ENCODE results near the gene PCSK4.
A peak's percentile ranks its signal among the peaks of the same experiment; 100 is the strongest.

PCSK4 gene

DNA sequence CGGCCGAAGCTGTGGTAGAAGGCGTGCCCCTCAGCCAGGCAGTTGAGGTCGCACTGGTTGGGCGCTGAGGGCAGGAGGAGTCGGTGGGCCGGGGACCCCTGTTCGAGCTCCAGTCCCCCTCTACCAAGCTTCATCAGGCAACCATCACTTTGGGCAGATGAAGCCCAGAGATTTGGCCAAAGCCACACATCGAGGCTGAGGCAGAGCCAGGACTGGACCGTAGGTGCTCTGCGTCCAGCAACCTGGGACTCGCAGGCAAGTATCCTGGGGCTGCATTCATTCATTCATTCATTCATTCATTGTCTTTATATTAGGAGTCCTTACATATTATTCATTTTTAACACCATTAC lies 18.3 kb upstream of the PCSK4 start:
- TF ChIP-seq, protein P1, sequence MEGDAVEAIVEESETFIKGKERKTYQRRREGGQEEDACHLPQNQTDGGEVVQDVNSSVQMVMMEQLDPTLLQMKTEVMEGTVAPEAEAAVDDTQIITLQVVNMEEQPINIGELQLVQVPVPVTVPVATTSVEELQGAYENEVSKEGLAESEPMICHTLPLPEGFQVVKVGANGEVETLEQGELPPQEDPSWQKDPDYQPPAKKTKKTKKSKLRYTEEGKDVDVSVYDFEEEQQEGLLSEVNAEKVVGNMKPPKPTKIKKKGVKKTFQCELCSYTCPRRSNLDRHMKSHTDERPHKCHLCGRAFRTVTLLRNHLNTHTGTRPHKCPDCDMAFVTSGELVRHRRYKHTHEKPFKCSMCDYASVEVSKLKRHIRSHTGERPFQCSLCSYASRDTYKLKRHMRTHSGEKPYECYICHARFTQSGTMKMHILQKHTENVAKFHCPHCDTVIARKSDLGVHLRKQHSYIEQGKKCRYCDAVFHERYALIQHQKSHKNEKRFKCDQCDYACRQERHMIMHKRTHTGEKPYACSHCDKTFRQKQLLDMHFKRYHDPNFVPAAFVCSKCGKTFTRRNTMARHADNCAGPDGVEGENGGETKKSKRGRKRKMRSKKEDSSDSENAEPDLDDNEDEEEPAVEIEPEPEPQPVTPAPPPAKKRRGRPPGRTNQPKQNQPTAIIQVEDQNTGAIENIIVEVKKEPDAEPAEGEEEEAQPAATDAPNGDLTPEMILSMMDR (IDR thresholded peaks at IDR 0.05; ENCODE audit: insufficient read depth, low read length, poor library complexity, severe bottlenecking), result no peak
- no peak for DNase-seq (ENCODE audit: extremely low read depth, insufficient read length)
- no peaks in the 10 kb centered on the region for H3K36me3 ChIP-seq (ENCODE audit: control insufficient read depth, insufficient read depth, low read length)
- no peaks in the 10 kb centered on the region; the same call in 1 of the 2 replicates for H3K27me3 ChIP-seq (replicated peaks; ENCODE audit: control insufficient read depth, insufficient read depth, low read length)
- H3K4me3 ChIP-seq (replicated peaks; ENCODE audit: low read depth, low read length), result no peak overlapping the region

DNA sequence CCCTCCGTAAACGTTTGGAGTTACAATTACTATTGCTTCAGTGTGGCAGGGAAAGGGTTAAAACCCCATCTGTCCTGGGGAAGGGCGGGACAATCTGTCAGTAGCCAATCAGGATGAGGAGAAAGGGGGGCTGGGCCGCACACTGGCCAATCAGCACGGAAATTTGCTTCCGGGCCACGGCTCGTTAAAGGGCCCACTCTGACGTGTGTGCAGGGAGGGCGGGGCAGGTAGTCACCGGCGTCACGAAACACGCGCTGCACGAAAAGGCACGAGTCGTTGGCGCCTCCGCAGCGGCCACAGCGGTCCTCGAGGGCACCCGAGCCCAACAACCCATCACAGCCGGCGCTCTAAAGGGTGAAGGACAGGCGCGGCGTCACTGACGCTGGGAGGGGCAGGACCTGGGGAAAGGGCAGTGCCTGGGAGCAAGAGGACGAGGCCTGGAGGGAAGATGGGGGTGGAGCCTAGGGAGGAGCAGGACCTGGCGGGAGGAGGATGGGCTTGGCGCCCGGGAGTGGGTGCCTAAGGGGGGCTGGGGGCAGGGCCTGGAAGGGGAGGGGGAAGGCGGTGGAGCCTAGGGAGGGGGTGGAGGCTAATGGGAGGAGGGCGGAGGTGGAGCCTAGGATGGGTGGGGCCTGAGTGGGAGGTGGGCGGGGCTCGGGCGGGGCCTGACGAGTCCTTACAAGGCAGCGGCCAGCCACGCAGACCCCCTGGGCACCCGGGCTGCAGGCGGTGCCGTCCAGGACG lies 17.8 kb upstream of the PCSK4 start:
- DNase-seq (ENCODE audit: extremely low read depth, insufficient read length), result peak; percentile 80
- H3K4me3 ChIP-seq (replicated peaks; ENCODE audit: low read depth, low read length), result peak overlapping the region; percentile 48
- TF ChIP-seq, protein P1 (IDR thresholded peaks at IDR 0.05; ENCODE audit: insufficient read depth, low read length, poor library complexity, severe bottlenecking), result no peak
- H3K36me3 ChIP-seq (ENCODE audit: control insufficient read depth, insufficient read depth, low read length), result no peaks in the 10 kb centered on the region
- H3K27me3 ChIP-seq (replicated peaks; ENCODE audit: control insufficient read depth, insufficient read depth, low read length), result no peaks in the 10 kb centered on the region; the same call in 1 of the 2 replicates

DNA sequence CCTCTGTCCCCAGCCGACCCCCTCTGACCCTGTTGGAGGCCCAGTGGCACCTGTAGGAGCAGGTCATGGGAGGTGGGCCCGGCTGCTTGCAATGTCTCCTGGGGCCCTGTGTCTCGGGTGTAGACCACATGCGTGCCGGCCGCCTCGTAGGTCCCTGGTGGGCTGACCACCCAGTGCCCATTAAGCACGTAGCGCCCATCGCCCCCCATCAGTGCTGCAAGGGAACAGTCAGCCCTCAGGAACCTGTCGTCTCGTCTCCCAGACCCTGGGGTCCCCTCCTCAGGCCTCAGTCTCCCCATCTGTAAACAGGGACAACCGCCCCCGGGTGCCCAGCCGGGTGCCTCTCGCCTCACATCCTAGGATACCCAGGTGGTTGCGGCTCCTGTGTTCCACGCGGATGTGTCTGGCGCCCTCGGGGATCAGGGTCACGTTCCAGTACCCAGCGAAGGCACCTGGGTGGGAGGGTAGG lies 17.1 kb upstream of the PCSK4 start:
- TF ChIP-seq, protein P1 (IDR thresholded peaks at IDR 0.05; ENCODE audit: insufficient read depth, low read length, poor library complexity, severe bottlenecking), result no peak
- no peak overlapping the region for H3K4me3 ChIP-seq (replicated peaks; ENCODE audit: low read depth, low read length)
- H3K27me3 ChIP-seq (replicated peaks; ENCODE audit: control insufficient read depth, insufficient read depth, low read length), result no peaks in the 10 kb centered on the region; the same call in 1 of the 2 replicates
- no peak for DNase-seq (ENCODE audit: extremely low read depth, insufficient read length)
- no peaks in the 10 kb centered on the region for H3K36me3 ChIP-seq (ENCODE audit: control insufficient read depth, insufficient read depth, low read length)

DNA sequence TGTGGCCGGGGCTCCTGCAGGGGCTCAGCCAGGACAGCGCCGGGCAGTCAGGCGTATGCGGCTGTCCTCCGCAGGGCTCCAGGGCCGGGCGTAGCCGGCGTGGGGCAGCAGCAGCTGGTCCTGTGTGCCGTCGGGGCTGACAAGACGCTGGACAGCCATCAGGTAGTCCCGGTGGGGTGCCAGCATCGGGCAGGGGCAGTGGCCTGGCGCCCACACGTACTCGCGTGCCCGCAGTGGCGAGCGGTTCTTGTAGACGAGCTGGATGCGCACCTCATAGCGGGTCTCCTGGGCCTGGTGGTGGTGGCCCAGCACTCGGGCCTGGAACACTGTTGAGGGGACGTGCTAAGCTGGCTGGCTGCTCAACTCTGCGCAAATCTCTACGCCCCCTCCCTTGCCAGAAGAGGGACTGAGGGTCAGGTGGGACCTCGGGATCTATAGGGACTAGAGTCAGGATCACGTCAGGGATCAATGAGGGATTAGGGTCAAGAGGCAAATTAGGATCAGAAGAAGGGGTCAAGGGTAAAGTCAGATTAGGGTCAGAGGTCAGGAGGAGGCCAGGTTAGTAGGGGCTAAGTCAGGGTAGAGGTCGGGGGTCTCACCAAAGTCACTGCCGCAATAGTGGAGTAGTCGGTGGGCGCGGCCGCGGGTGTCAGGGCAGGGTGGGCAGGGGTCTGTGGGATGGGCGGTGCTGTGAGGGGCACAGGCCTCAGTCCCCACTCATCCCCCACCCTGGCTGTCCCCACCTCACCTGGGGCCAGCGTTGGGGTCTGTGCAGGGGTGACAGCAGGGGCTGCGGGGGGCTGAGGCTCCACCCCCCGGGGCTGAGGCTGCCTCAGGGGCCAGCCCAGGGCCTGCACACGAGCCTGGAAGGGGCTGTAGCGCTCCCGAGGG lies 16.1 kb upstream of the PCSK4 start:
- TF ChIP-seq, protein P1 (IDR thresholded peaks at IDR 0.05; ENCODE audit: insufficient read depth, low read length, poor library complexity, severe bottlenecking), result no peak
- Histone ChIP-seq H3K36me3 (ENCODE audit: control insufficient read depth, insufficient read depth, low read length) (no peaks in the 10 kb centered on the region), H3K27me3 (replicated peaks; ENCODE audit: control insufficient read depth, insufficient read depth, low read length) (no peaks in the 10 kb centered on the region; the same call in 1 of the 2 replicates), H3K4me3 (replicated peaks; ENCODE audit: low read depth, low read length) (no peak overlapping the region)
- no peak for DNase-seq (ENCODE audit: extremely low read depth, insufficient read length)

DNA sequence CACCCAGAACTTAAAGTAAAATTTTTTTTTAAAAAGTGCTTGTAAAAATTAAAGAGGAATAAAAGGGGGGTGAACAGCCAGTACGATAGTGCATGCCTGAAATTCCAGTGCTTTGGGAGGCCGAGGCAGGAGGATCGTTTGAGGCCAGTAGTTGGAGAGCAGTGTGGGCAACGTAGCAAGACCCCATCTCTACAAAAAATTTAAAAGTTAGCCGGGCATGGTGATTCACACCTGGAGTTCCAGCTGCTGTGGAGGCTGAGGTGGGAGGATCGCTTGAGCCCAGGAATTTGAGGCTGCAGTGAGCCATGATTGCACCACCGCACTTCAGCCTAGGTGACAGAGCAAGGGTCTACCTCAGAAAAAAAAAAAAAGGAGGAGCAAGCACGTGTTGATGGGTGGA lies 14.9 kb upstream of the PCSK4 start:
- Histone ChIP-seq H3K4me3 (replicated peaks; ENCODE audit: low read depth, low read length) (no peak overlapping the region), H3K27me3 (replicated peaks; ENCODE audit: control insufficient read depth, insufficient read depth, low read length) (no peaks in the 10 kb centered on the region; the same call in 1 of the 2 replicates), H3K36me3 (ENCODE audit: control insufficient read depth, insufficient read depth, low read length) (no peaks in the 10 kb centered on the region)
- TF ChIP-seq, protein P1 (IDR thresholded peaks at IDR 0.05; ENCODE audit: insufficient read depth, low read length, poor library complexity, severe bottlenecking), result no peak
- no peak for DNase-seq (ENCODE audit: extremely low read depth, insufficient read length)

Measured in GM06990 (cell line).